K562 (cell line): Measurements from ENCODE around the gene BCL3. TPM values are rescaled to one million over a fixed set of nuclear protein-coding genes. Genes with fewer than 3 reads are reported as not detected.

ENCODE experiments used
- BRD4 ChIP-seq: fragments of 200-600 bp; sonication (generic); IDR thresholded peaks from 2 replicates; pipeline ENCODE4 v1.6.1; 2017; ENCODE audit warnings: inconsistent platforms
- DACH1 ChIP-seq: fragments of 450-650 bp; IDR thresholded peaks from 2 replicates; pipeline ENCODE4 v1.6.1; 2018; ENCODE audit not compliant: partially characterized antibody
- ETV6 ChIP-seq, 3 experiments: fragments of 150-350 bp in 1 of 3; sonication (generic) in 1 of 3; formaldehyde crosslinking in 1 of 3; IDR thresholded peaks; 2 replicates each; pipeline versions ENCODE4 v1.6.1 to v1.8.0; 2014 to 2022; ENCODE audit warnings: borderline replicate concordance in 2 of 3, low read depth in 2 of 3, antibody characterized with exemption in 1 of 3, low read length in 1 of 3, mild to moderate bottlenecking in 1 of 3, missing genetic modification reagents in 1 of 3
- FOXK2 ChIP-seq, 2 experiments: fragments of 450-650 bp; IDR thresholded peaks in 1 of 2; conservative IDR thresholded peaks in 1 of 2; 2 replicates each; pipeline ENCODE4 v1.6.1; 2016; ENCODE audit warnings: low read depth in 2 of 2, mild to moderate bottlenecking in 1 of 2
- GTF2E2 ChIP-seq: fragments of 200-800 bp; sonication (Bioruptor generic); IDR thresholded peaks from 2 replicates; pipeline ENCODE4 v1.6.1; 2016; ENCODE audit warnings: missing genetic modification characterization, missing compliant biosample characterization
- KHSRP ChIP-seq: fragments of 450-650 bp; IDR thresholded peaks from 2 replicates; pipeline ENCODE4 v1.6.1; 2017
- POLR2A ChIP-seq: fragments of 450-650 bp; conservative IDR thresholded peaks from 2 replicates; pipeline ENCODE4 v1.6.1; 2016
- PYGO2 ChIP-seq: fragments of 450-650 bp; IDR thresholded peaks from 2 replicates; pipeline ENCODE4 v1.6.1; 2016; ENCODE audit warnings: mild to moderate bottlenecking, missing genetic modification characterization, moderate library complexity, missing compliant biosample characterization
- REST ChIP-seq, 2 experiments: fragments of 450-650 bp; formaldehyde crosslinking in 1 of 2; IDR thresholded peaks; 2 replicates each; pipeline versions ENCODE4 v1.4.0 to v1.6.1; 2014 to 2020; ENCODE audit warnings: mild to moderate bottlenecking in 2 of 2, borderline replicate concordance in 1 of 2, low read depth in 1 of 2
- SIX5 ChIP-seq, 2 experiments: IDR thresholded peaks; 2 replicates each; pipeline ENCODE4 v1.6.1; 2011; ENCODE audit warnings: low read length in 2 of 2, borderline replicate concordance in 1 of 2, low read depth in 1 of 2, mild to moderate bottlenecking in 1 of 2, moderate library complexity in 1 of 2; ENCODE audit not compliant: insufficient read depth in 1 of 2
- USF2 ChIP-seq: sonication (generic); formaldehyde crosslinking; IDR thresholded peaks from 2 replicates; pipeline ENCODE4 v1.5.0; 2020; ENCODE audit warnings: missing genetic modification reagents
- ZKSCAN8 ChIP-seq: fragments of 200-800 bp; sonication (Bioruptor generic); IDR thresholded peaks from 2 replicates; pipeline ENCODE4 v1.6.1; 2016; ENCODE audit warnings: missing genetic modification characterization, missing compliant biosample characterization
- ZNF316 ChIP-seq: fragments of 450-650 bp; IDR thresholded peaks from 2 replicates; pipeline ENCODE4 v1.6.1; 2016
- ZNF431 ChIP-seq: sonication (generic); formaldehyde crosslinking; IDR thresholded peaks from 2 replicates; pipeline ENCODE4 v1.8.0; 2022; ENCODE audit warnings: mild to moderate bottlenecking, missing genetic modification reagents
- polyA plus RNA-seq, 8 experiments: library from polyadenylated mRNA; depleted of rRNA in 4 of 8; stranded (reverse) in 5 of 8; unstranded in 3 of 8; fragments of >200 nt; fragmentation: Nextera tagmentation in 2 of 8; fragmentation: Illumina TruSeq in 1 of 8; extraction: Ambion mirVana in 2 of 8; extraction: Trizol in 1 of 8; gene quantifications; 2 replicates each; pipeline versions ENCODE4 v1.2.1 to v1.2.3, GENCODE V29; 2011 to 2014; ENCODE audit warnings: inconsistent platforms in 1 of 8, missing spikeins in 1 of 8
- total RNA-seq, 7 experiments: library from RNA; depleted of rRNA in 6 of 7; stranded (reverse); fragments of >200 nt in 6 of 7; fragmentation: Illumina TruSeq in 2 of 7; extraction: Trizol in 2 of 7; gene quantifications; 2 replicates each; pipeline versions ENCODE4 v1.2.1 to v1.2.3, GENCODE V29; 2011 to 2021; ENCODE audit warnings: low replicate concordance in 1 of 7
- TF ChIP-seq, protein P1 (sequence below): sonication (generic); formaldehyde crosslinking; IDR thresholded peaks from 2 replicates; pipeline ENCODE4 v1.8.0; 2023; ENCODE audit warnings: mild to moderate bottlenecking, missing genetic modification reagents

BCL3 gene
- total and polyA plus RNA-seq, 9 of the 15 experiments (the other 6 are each of a cell fraction or from before 2014, with no cell fraction given) = 0.03 to 2.4 (median 0.50) TPM; not detected in 1

DNA sequence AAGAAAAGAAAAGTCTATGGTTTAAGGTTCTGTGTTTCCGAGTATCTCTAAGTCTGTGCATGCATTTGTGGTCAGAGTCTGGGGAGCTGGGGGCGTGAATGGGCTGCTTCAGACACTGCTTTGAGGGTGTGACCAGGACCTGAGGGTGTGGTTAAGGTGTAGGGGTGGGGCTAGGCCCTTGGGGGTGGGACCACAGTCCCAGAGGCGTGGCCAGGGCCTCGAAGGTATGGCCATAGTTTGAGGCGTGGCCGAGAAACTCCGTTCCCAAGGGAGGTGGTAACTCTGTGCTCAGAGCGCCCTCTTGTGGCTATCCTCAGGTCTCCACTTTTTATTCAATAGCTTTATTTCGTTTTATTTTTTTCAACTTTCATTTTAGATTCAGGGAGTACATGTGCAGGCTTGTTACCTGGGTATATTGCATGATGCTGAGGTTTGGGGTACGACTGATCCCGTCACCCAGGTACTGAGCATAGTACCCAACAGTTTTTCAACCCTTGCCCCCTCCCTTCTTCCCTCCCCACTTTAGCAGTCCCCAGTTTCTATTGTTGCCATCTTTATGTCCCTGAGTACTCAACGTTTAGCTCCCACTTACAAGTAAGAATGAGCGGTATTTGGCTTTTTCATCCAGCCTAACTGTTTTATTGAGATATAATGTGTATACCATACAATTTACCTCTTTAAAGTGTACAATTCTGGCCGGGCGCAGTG is 22.2 kb downstream of the BCL3 start (continued):
- TF ChIP-seq REST (IDR thresholded peaks at IDR 0.05; ENCODE audit: borderline replicate concordance) = peak; percentile 93
- no peak for TF ChIP-seq REST (CRISPR knock-in tag; IDR thresholded peaks at IDR 0.05; ENCODE audit: low read depth)
- no peak for TF ChIP-seq SIX5 (IDR thresholded peaks at IDR 0.05; ENCODE audit: borderline replicate concordance in 1 of 2, insufficient read depth in 1 of 2, low read depth in 1 of 2, low read length in 2 of 2)
- no peak for TF ChIP-seq PYGO2 (tag)
- TF ChIP-seq KHSRP = no peak
- TF ChIP-seq BRD4 = no peak
- no peak for TF ChIP-seq GTF2E2 (tag)
- TF ChIP-seq ZKSCAN8 = no peak
- 0 out of 4 replicates have a peak, but pooled peaks of 1 of the 2 experiments have one; percentile 23 for TF ChIP-seq FOXK2 (conservative IDR thresholded peaks at IDR 0.05 in 1 of 2, IDR thresholded peaks at IDR 0.05 in 1 of 2; ENCODE audit: low read depth in 2 of 2)
- TF ChIP-seq ZNF431 = no peak
- no peak for TF ChIP-seq ZNF316
- no peak for TF ChIP-seq DACH1
- TF ChIP-seq USF2 (CRISPR knock-in tag) = no peak
- TF ChIP-seq ETV6 (IDR thresholded peaks at IDR 0.05; ENCODE audit: borderline replicate concordance in 1 of 2, low read depth in 2 of 2, low read length in 1 of 2) = no peak
- TF ChIP-seq ETV6 (CRISPR knock-in tag; IDR thresholded peaks at IDR 0.05; ENCODE audit: borderline replicate concordance) = no peak
- TF ChIP-seq POLR2A = no peak
- TF ChIP-seq, protein P1, sequence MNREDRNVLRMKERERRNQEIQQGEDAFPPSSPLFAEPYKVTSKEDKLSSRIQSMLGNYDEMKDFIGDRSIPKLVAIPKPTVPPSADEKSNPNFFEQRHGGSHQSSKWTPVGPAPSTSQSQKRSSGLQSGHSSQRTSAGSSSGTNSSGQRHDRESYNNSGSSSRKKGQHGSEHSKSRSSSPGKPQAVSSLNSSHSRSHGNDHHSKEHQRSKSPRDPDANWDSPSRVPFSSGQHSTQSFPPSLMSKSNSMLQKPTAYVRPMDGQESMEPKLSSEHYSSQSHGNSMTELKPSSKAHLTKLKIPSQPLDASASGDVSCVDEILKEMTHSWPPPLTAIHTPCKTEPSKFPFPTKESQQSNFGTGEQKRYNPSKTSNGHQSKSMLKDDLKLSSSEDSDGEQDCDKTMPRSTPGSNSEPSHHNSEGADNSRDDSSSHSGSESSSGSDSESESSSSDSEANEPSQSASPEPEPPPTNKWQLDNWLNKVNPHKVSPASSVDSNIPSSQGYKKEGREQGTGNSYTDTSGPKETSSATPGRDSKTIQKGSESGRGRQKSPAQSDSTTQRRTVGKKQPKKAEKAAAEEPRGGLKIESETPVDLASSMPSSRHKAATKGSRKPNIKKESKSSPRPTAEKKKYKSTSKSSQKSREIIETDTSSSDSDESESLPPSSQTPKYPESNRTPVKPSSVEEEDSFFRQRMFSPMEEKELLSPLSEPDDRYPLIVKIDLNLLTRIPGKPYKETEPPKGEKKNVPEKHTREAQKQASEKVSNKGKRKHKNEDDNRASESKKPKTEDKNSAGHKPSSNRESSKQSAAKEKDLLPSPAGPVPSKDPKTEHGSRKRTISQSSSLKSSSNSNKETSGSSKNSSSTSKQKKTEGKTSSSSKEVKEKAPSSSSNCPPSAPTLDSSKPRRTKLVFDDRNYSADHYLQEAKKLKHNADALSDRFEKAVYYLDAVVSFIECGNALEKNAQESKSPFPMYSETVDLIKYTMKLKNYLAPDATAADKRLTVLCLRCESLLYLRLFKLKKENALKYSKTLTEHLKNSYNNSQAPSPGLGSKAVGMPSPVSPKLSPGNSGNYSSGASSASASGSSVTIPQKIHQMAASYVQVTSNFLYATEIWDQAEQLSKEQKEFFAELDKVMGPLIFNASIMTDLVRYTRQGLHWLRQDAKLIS (CRISPR knock-in tag) = no peak
